ENCODE results near the gene NXPE3. TPM values are rescaled to one million over a fixed set of nuclear protein-coding genes. Genes with fewer than 3 reads are reported as not detected.

NXPE3 gene
- total RNA-seq, 1 experiment from 2014 or later, result 3.9 TPM

Other genes starting within 250 kb of the NXPE3 start
- 27.0 and 32.5 TPM in 2 replicates for gene TRMT10C, start 217.3 kb upstream of the NXPE3 start, total RNA-seq (2022)
- gene PCNP, start 205.0 kb upstream of the NXPE3 start, total RNA-seq (2022), result 229 and 292 TPM in 2 replicates
- gene ZBTB11, start 102.1 kb upstream of the NXPE3 start, total RNA-seq (2022), result 28.9 and 30.0 TPM in 2 replicates
- gene RPL24, start 92.5 kb upstream of the NXPE3 start, total RNA-seq (2022), result 1,386 and 1,793 TPM in 2 replicates
- gene CEP97, start 54.6 kb upstream of the NXPE3 start, total RNA-seq (2022), result 11.5 and 14.2 TPM in 2 replicates
- 48.9 and 58.8 TPM in 2 replicates for gene NFKBIZ, start 70.3 kb downstream of the NXPE3 start, total RNA-seq (2022)